A549 (cell line): ENCODE measurements around the gene PI4KA. TPM values are rescaled to one million over a fixed set of nuclear protein-coding genes. Genes with fewer than 3 reads are reported as not detected.

Source experiments
- ATAC-seq, 2 experiments: fragments of 200-7000 bp in 1 of 2; fragments of >200 bp in 1 of 2; cut with Nextera tagmentation in 1 of 2; cut with Tn5 transposase in 1 of 2; 3 replicates each; pipeline versions ENCODE4 v1.8.0 to v1.9.1; 2018 to 2020; ENCODE audit warnings: mild to moderate bottlenecking in 1 of 2, moderate library complexity in 1 of 2
- CTCF ChIA-PET: fragments of 300-600 bp; sonication (Branson Sonifier 250); formaldehyde crosslinking; extraction: SDS; loops from one replicate; lab custom pipeline; 2021; ENCODE audit warnings: antibody characterized with exemption, inconsistent platforms; lab: Yijun Ruan, JAX
- POLR2A ChIA-PET: fragments of 350-600 bp; formaldehyde crosslinking; extraction: SDS; loops from one replicate; lab custom pipeline; 2021; ENCODE audit warnings: antibody characterized with exemption, inconsistent platforms; lab: Yijun Ruan, JAX
- DNase-seq, 2 experiments: peaks; one replicate each; pipeline versions ENCODE4 v3.0.0 to v3.0.0-alpha.2; 2011 to 2016; ENCODE audit warnings: low read depth in 1 of 2, low spot score in 1 of 2
- FAIRE-seq: peaks from 2 replicates; lab custom pipeline; 2011; peaks lifted over from hg19 to GRCh38; lab: Jason Lieb, UNC
- H3K27ac ChIP-seq, 2 experiments: fragments of >200 bp; sonication (Bioruptor Twin); formaldehyde crosslinking; 3 replicates each; pipeline ENCODE4 v1.5.1; 2016 to 2017
- H3K4me1 ChIP-seq: fragments of >200 bp; sonication (Bioruptor Twin); formaldehyde crosslinking; 3 replicates; pipeline ENCODE4 v1.6.1; 2016
- H3K4me2 ChIP-seq: fragments of >200 bp; sonication (Bioruptor Twin); formaldehyde crosslinking; 3 replicates; pipeline ENCODE4 v1.6.1; 2016
- H3K4me3 ChIP-seq: fragments of >200 bp; sonication (Bioruptor Twin); formaldehyde crosslinking; 3 replicates; pipeline ENCODE4 v1.5.1; 2016
- H3K9me3 ChIP-seq: fragments of >200 bp; sonication (Bioruptor Twin); formaldehyde crosslinking; 3 replicates; pipeline ENCODE4 v1.6.1; 2016
- BCL3 ChIP-seq: fragments of >200 bp; sonication (Bioruptor Twin); formaldehyde crosslinking; IDR thresholded peaks from 3 replicates; pipeline ENCODE4 v1.6.1; 2016
- CBX8 ChIP-seq: fragments of 200-600 bp; sonication (generic); IDR thresholded peaks from 2 replicates; pipeline ENCODE4 v1.6.1; 2016
- E2F6 ChIP-seq: IDR thresholded peaks from 2 replicates; pipeline ENCODE4 v1.6.1; 2012; ENCODE audit warnings: low read depth, borderline replicate concordance
- FOXS1 ChIP-seq: fragments of 250-450 bp; sonication (Bioruptor Pico); IDR thresholded peaks from 2 replicates; pipeline ENCODE4 v1.5.0; 2020; ENCODE audit warnings: mild to moderate bottlenecking, moderate library complexity
- HDAC2 ChIP-seq: fragments of 200-600 bp; sonication (generic); IDR thresholded peaks from 2 replicates; pipeline ENCODE4 v1.6.1; 2016
- HEYL ChIP-seq: fragments of 250-450 bp; sonication (Bioruptor Pico); IDR thresholded peaks from 2 replicates; pipeline ENCODE4 v1.8.0; 2021; ENCODE audit warnings: mild to moderate bottlenecking, moderate library complexity
- MAFK ChIP-seq: fragments of 450-650 bp; IDR thresholded peaks from 2 replicates; pipeline ENCODE4 v1.6.1; 2014; ENCODE audit not compliant: partially characterized antibody
- MAZ ChIP-seq: fragments of 150-350 bp; IDR thresholded peaks from 2 replicates; pipeline ENCODE4 v1.6.1; 2014; ENCODE audit warnings: antibody characterized with exemption, low read depth, low read length, borderline replicate concordance
- NPAS2 ChIP-seq: fragments of 250-450 bp; sonication (Bioruptor Pico); IDR thresholded peaks from 2 replicates; pipeline ENCODE4 v1.8.0; 2022; ENCODE audit warnings: mild to moderate bottlenecking, moderate library complexity, borderline replicate concordance
- NR3C1 ChIP-seq: fragments of >200 bp; sonication (Bioruptor Twin); formaldehyde crosslinking; IDR thresholded peaks from 3 replicates; pipeline ENCODE4 v1.6.1; 2017
- POLR2A ChIP-seq: IDR thresholded peaks from 2 replicates; pipeline ENCODE4 v1.6.1; 2012; ENCODE audit warnings: mild to moderate bottlenecking, low read length
- RCOR1 ChIP-seq: fragments of 150-350 bp; IDR thresholded peaks from 2 replicates; pipeline ENCODE4 v1.6.1; 2014; ENCODE audit warnings: antibody characterized with exemption, low read length, low read depth
- REST ChIP-seq: fragments of 200-600 bp; sonication (generic); IDR thresholded peaks from 2 replicates; pipeline ENCODE4 v1.6.1; 2016; ENCODE audit warnings: antibody characterized with exemption, mild to moderate bottlenecking, moderate library complexity
- RNF2 ChIP-seq: fragments of 200-600 bp; sonication (generic); IDR thresholded peaks from 2 replicates; pipeline ENCODE4 v1.6.1; 2016; ENCODE audit warnings: low read depth, mild to moderate bottlenecking, antibody characterized with exemption, moderate library complexity, borderline replicate concordance
- TFCP2L1 ChIP-seq: fragments of 250-450 bp; sonication (Bioruptor Pico); IDR thresholded peaks from 2 replicates; pipeline ENCODE4 v1.5.0; 2021; ENCODE audit warnings: mild to moderate bottlenecking
- ZFP36 ChIP-seq: fragments of 450-650 bp; IDR thresholded peaks from 2 replicates; pipeline ENCODE4 v1.6.1; 2014; ENCODE audit warnings: borderline replicate concordance; ENCODE audit not compliant: partially characterized antibody
- ZSCAN20 ChIP-seq: fragments of 250-450 bp; sonication (Bioruptor Pico); IDR thresholded peaks from 2 replicates; pipeline ENCODE4 v1.8.0; 2022; ENCODE audit warnings: mild to moderate bottlenecking, moderate library complexity
- WGBS: methylation state at CpG from one replicate; pipeline ENCODE4 v1.1.6; 2017; ENCODE audit errors: missing lambda C conversion rate; 5-methylcytosine and 5-hydroxymethylcytosine counted together
- polyA plus RNA-seq, 4 experiments: library from polyadenylated mRNA; depleted of rRNA in 3 of 4; stranded (reverse); fragments of >200 nt; fragmentation: RNase III in 1 of 4; extraction: RNeasy Plus Mini Kit Qiagen cat#74134 plus additional on column Dnase treatment in 1 of 4; gene quantifications; 2 replicates in 3 of 4; 3 replicates in 1 of 4; pipeline ENCODE4 v1.2.3, GENCODE V29; 2011 to 2017
- TF ChIP-seq, protein P1 (sequence below): fragments of 150-350 bp; IDR thresholded peaks from 2 replicates; pipeline ENCODE4 v1.6.1; 2014; ENCODE audit warnings: low read depth, mild to moderate bottlenecking, low read length
- TF ChIP-seq, protein P2 (sequence below): fragments of >200 bp; sonication (Bioruptor Twin); formaldehyde crosslinking; IDR thresholded peaks from 2 replicates; pipeline ENCODE4 v1.6.1; 2016
- TF ChIP-seq, protein P3 (sequence below): IDR thresholded peaks from 2 replicates; pipeline ENCODE4 v1.6.1; 2012
- TF ChIP-seq, protein P4 (sequence below): fragments of >200 bp; sonication (Bioruptor Twin); formaldehyde crosslinking; IDR thresholded peaks from 3 replicates; pipeline ENCODE4 v1.5.1; 2016

Gene PI4KA
- polyA plus RNA-seq, 2 of the 4 experiments (the other 2 are of a cell fraction) = 14.4 to 21.3 TPM

GRCh38 chr22:20775342-20775895, 83.2 kb downstream of the PI4KA start:
- CTCF ChIA-PET = interaction anchor here (1.1 to 1.2 kb wide), 2 partner anchors 9 to 142 kb away, joined by 3 to 8 read pairs; no protein-coding TSS in a partner anchor
- FAIRE-seq = no peak
- WGBS = 89% methylated on average over 4 of the region's 4 CpGs

DNA sequence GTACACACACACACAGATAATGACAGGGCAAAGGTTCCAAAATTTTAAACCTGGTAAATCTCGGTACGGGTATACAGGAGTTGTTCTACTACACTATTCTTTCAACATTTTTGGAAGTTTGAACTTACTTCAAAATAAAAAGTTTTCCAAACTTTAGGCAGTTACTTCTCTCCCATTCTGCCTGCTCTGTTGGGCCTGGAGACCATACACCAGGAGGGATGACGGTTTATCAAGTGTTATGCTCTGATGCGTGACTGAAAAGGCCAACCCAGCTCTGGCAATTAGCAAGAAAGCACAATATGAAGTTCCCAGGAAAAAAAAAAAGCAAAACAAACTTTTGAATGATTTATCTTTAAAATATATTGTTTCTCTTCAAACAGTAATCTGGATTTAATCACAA, 83.7 kb downstream of the PI4KA start:
- no peak overlapping the region for H3K4me2 ChIP-seq
- CTCF ChIA-PET = interaction anchor here (0.9 to 1.2 kb wide), 2 partner anchors 9 to 111 kb away, joined by 3 to 8 read pairs; no protein-coding TSS in a partner anchor
- H3K9me3 ChIP-seq = no peaks in the 10 kb centered on the region
- no peak for ATAC-seq
- no peak for FAIRE-seq
- no peak overlapping the region for H3K4me3 ChIP-seq
- no peak overlapping the region for H3K27ac ChIP-seq
- no peak for DNase-seq
- POLR2A ChIA-PET = no interaction called here
- H3K4me1 ChIP-seq = peaks cover 24% of the 10 kb centered on the region
- WGBS = 98% methylated on average over 4 of the region's 4 CpGs
- no peak for TF ChIP-seq RCOR1
- no peak for TF ChIP-seq RNF2
- TF ChIP-seq NPAS2 (CRISPR knock-in tag) = no peak
- TF ChIP-seq, protein P1, sequence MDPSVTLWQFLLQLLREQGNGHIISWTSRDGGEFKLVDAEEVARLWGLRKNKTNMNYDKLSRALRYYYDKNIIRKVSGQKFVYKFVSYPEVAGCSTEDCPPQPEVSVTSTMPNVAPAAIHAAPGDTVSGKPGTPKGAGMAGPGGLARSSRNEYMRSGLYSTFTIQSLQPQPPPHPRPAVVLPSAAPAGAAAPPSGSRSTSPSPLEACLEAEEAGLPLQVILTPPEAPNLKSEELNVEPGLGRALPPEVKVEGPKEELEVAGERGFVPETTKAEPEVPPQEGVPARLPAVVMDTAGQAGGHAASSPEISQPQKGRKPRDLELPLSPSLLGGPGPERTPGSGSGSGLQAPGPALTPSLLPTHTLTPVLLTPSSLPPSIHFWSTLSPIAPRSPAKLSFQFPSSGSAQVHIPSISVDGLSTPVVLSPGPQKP = no peak
- no peak for TF ChIP-seq TFCP2L1
- no peak for TF ChIP-seq E2F6
- TF ChIP-seq BCL3 = no peak
- TF ChIP-seq NR3C1 = no peak
- TF ChIP-seq, protein P2, sequence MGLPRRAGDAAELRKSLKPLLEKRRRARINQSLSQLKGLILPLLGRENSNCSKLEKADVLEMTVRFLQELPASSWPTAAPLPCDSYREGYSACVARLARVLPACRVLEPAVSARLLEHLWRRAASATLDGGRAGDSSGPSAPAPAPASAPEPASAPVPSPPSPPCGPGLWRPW = no peak
- TF ChIP-seq POLR2A = no peak
- TF ChIP-seq MAZ = no peak
- no peak for TF ChIP-seq CBX8
- TF ChIP-seq, protein P3, sequence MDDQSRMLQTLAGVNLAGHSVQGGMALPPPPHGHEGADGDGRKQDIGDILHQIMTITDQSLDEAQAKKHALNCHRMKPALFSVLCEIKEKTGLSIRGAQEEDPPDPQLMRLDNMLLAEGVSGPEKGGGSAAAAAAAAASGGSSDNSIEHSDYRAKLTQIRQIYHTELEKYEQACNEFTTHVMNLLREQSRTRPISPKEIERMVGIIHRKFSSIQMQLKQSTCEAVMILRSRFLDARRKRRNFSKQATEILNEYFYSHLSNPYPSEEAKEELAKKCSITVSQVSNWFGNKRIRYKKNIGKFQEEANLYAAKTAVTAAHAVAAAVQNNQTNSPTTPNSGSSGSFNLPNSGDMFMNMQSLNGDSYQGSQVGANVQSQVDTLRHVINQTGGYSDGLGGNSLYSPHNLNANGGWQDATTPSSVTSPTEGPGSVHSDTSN = no peak
- no peak for TF ChIP-seq ZSCAN20 (CRISPR knock-in tag)

More at GRCh38 chr22:20775342-20775895, 83.2 kb downstream of the PI4KA start:
- no peak for ATAC-seq
- no peaks in the 10 kb centered on the region for H3K9me3 ChIP-seq
- no peak for DNase-seq
- TF ChIP-seq ZFP36 = no peak
- TF ChIP-seq HEYL (CRISPR knock-in tag) = no peak
- no peak for TF ChIP-seq HDAC2
- no peak for TF ChIP-seq REST
- no peak for TF ChIP-seq FOXS1 (CRISPR knock-in tag)
- TF ChIP-seq CBX8 = no peak
- TF ChIP-seq MAFK = no peak
- no peak for TF ChIP-seq POLR2A
- no peak for TF ChIP-seq TFCP2L1
- TF ChIP-seq, protein P4, sequence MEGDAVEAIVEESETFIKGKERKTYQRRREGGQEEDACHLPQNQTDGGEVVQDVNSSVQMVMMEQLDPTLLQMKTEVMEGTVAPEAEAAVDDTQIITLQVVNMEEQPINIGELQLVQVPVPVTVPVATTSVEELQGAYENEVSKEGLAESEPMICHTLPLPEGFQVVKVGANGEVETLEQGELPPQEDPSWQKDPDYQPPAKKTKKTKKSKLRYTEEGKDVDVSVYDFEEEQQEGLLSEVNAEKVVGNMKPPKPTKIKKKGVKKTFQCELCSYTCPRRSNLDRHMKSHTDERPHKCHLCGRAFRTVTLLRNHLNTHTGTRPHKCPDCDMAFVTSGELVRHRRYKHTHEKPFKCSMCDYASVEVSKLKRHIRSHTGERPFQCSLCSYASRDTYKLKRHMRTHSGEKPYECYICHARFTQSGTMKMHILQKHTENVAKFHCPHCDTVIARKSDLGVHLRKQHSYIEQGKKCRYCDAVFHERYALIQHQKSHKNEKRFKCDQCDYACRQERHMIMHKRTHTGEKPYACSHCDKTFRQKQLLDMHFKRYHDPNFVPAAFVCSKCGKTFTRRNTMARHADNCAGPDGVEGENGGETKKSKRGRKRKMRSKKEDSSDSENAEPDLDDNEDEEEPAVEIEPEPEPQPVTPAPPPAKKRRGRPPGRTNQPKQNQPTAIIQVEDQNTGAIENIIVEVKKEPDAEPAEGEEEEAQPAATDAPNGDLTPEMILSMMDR = no peak
- TF ChIP-seq, all 56 proteins: peak for 0
- Histone ChIP-seq H3K4me2 (no peak overlapping the region), H3K4me3 (no peak overlapping the region), H3K4me1 (peaks cover 24% of the 10 kb centered on the region), H3K27ac (no peak overlapping the region)
- POLR2A ChIA-PET = no interaction called here
